ENCODE results near the gene GANAB. TPM values are rescaled to one million over a fixed set of nuclear protein-coding genes. Genes with fewer than 3 reads are reported as not detected.

The GANAB gene
- total and polyA plus RNA-seq, 2 of the 13 experiments (the other 11 are each of a cell fraction or from before 2014, with no cell fraction given), result 99.5 to 234 TPM

GRCh38 chr11:62671608-62672389 lies 25.4 kb upstream of the GANAB start, which contains the start of the genes LBHD1 and UQCC3 (continued):
- TF ChIP-seq ARID5B (CRISPR knock-in tag; IDR thresholded peaks at IDR 0.05), result no peak
- TF ChIP-seq SKI (IDR thresholded peaks at IDR 0.05; ENCODE audit: partially characterized antibody), result no peak
- no peak for TF ChIP-seq MEF2D (CRISPR knock-in tag; IDR thresholded peaks at IDR 0.05)
- TF ChIP-seq SNRNP70 (IDR thresholded peaks at IDR 0.05; ENCODE audit: low read depth, low read length), result no peak
- peak; percentile 59 for TF ChIP-seq TFDP2 (CRISPR knock-in tag; IDR thresholded peaks at IDR 0.05)
- 0 out of 2 replicates have a peak, but pooled peaks have one; percentile 39 for TF ChIP-seq ZNF652 (CRISPR knock-in tag; IDR thresholded peaks at IDR 0.05; ENCODE audit: borderline replicate concordance, low read depth)
- TF ChIP-seq ZBTB34 (CRISPR knock-in tag; IDR thresholded peaks at IDR 0.05), result no peak; the same call in 1 of the 2 replicates
- no peak for TF ChIP-seq SCMH1 (CRISPR knock-in tag; IDR thresholded peaks at IDR 0.05; ENCODE audit: borderline replicate concordance)
- no peak for TF ChIP-seq ZSCAN20 (CRISPR knock-in tag; IDR thresholded peaks at IDR 0.05; ENCODE audit: borderline replicate concordance)
- TF ChIP-seq HDAC6 (IDR thresholded peaks at IDR 0.05; ENCODE audit: low read depth, low read length), result no peak
- TF ChIP-seq, protein P1, sequence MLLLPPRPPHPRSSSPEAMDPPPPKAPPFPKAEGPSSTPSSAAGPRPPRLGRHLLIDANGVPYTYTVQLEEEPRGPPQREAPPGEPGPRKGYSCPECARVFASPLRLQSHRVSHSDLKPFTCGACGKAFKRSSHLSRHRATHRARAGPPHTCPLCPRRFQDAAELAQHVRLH (CRISPR knock-in tag; IDR thresholded peaks at IDR 0.05; ENCODE audit: borderline replicate concordance, low read depth), result no peak; the same call in 1 of the 2 replicates
- peak; percentile 69 for TF ChIP-seq SRSF1 (optimal IDR thresholded peaks at IDR 0.05; ENCODE audit: low read depth, low read length)
- no peak for TF ChIP-seq ZMAT5 (CRISPR knock-in tag; IDR thresholded peaks at IDR 0.05; ENCODE audit: borderline replicate concordance, low read depth)
- TF ChIP-seq NFRKB (IDR thresholded peaks at IDR 0.05), result no peak
- TF ChIP-seq HNF1A (IDR thresholded peaks at IDR 0.05; ENCODE audit: low read depth), result no peak
- TF ChIP-seq HNF1A (CRISPR knock-in tag; IDR thresholded peaks at IDR 0.05; ENCODE audit: borderline replicate concordance), result 0 out of 2 replicates have a peak, but pooled peaks have one; percentile 53
- no peak for TF ChIP-seq CENPT (CRISPR knock-in tag; IDR thresholded peaks at IDR 0.05; ENCODE audit: low read depth)
- TF ChIP-seq IKZF1 (IDR thresholded peaks at IDR 0.05), result no peak
